CMK (cell line): ENCODE measurements around the gene CEP44.
A peak's percentile ranks its signal among the peaks of the same experiment; 100 is the strongest.
"Not testable (repeated sequence)": the region's sequence is repeated elsewhere in the genome, so short reads cannot be mapped to it uniquely, and the experiment has no call there.

ENCODE experiments used
- DNase-seq: peaks from one replicate; pipeline ENCODE4 v3.0.0-alpha.2; 2010; ENCODE audit warnings: low read depth

The CEP44 gene

GRCh38 chr4:174279433-174280155 is 4.1 kb upstream of the CEP44 start:
- no peak for DNase-seq

- no peak for DNase-seq
Observed at GRCh38 chr4:174281182-174281737, 2.5 kb upstream of the CEP44 start.

GRCh38 chr4:174281901-174282300 is 1.8 kb upstream of the CEP44 start:
- no peak for DNase-seq

- DNase-seq, result peak; percentile 78
Observed at GRCh38 chr4:174282836-174283506, 740 bp upstream of the CEP44 start.

GRCh38 chr4:174284487-174284886 is 776 bp downstream of the CEP44 start:
- DNase-seq, result no peak

GRCh38 chr4:174286870-174287269 is 3.2 kb downstream of the CEP44 start:
- no peak for DNase-seq

GRCh38 chr4:174292473-174292872 is 8.8 kb downstream of the CEP44 start:
- no peak for DNase-seq

GRCh38 chr4:174294641-174295040 is 10.9 kb downstream of the CEP44 start:
- not testable (repeated sequence) for DNase-seq

- not testable (repeated sequence) for DNase-seq
Observed at GRCh38 chr4:174295142-174295541, 11.4 kb downstream of the CEP44 start.

- DNase-seq, result no peak
Observed at GRCh38 chr4:174303687-174304086, 20.0 kb downstream of the CEP44 start.

GRCh38 chr4:174304664-174305063 is 21.0 kb downstream of the CEP44 start:
- no peak for DNase-seq

GRCh38 chr4:174305961-174306360 is 22.2 kb downstream of the CEP44 start:
- no peak for DNase-seq

- no peak for DNase-seq
Observed at GRCh38 chr4:174307694-174308093, 24.0 kb downstream of the CEP44 start.

GRCh38 chr4:174312993-174313392 is 29.3 kb downstream of the CEP44 start:
- no peak for DNase-seq

GRCh38 chr4:174314274-174314673 is 30.6 kb downstream of the CEP44 start:
- no peak for DNase-seq

GRCh38 chr4:174314770-174315169 is 31.1 kb downstream of the CEP44 start:
- no peak for DNase-seq

- no peak for DNase-seq
Observed at GRCh38 chr4:174316546-174316945, 32.8 kb downstream of the CEP44 start.

- no peak for DNase-seq
Observed at GRCh38 chr4:174316954-174317353, 33.2 kb downstream of the CEP44 start.

GRCh38 chr4:174317531-174317930 is 33.8 kb downstream of the CEP44 start:
- DNase-seq, result no peak

- no peak for DNase-seq
Observed at GRCh38 chr4:174318829-174319764, 35.4 kb downstream of the CEP44 start.

- DNase-seq, result peak; percentile 52
Observed at GRCh38 chr4:174320494-174321199, 36.9 kb downstream of the CEP44 start.

GRCh38 chr4:174324236-174324635 is 40.5 kb downstream of the CEP44 start:
- no peak for DNase-seq
